HepG2 (cell line): Measurements from ENCODE around the gene HCFC1R1. TPM values are rescaled to one million over a fixed set of nuclear protein-coding genes. Genes with fewer than 3 reads are reported as not detected.

ENCODE experiments used
- DDIT3 ChIP-seq: sonication (generic); formaldehyde crosslinking; IDR thresholded peaks from 2 replicates; pipeline ENCODE4 v1.4.0; 2020; ENCODE audit warnings: mild to moderate bottlenecking, missing genetic modification reagents
- HNF1A ChIP-seq, 2 experiments: sonication (generic) in 1 of 2; formaldehyde crosslinking in 1 of 2; IDR thresholded peaks; 2 replicates each; pipeline versions ENCODE4 v1.4.0 to v1.6.1; 2016 to 2020; ENCODE audit warnings: borderline replicate concordance in 1 of 2, low read depth in 1 of 2, mild to moderate bottlenecking in 1 of 2, missing genetic modification reagents in 1 of 2
- HNRNPL ChIP-seq: fragments of 200-400 bp; formaldehyde crosslinking; IDR thresholded peaks from 2 replicates; pipeline ENCODE4 v1.6.1; 2017; ENCODE audit warnings: mild to moderate bottlenecking, low read depth, low read length
- JARID2 ChIP-seq: sonication (generic); formaldehyde crosslinking; IDR thresholded peaks from 2 replicates; pipeline ENCODE4 v1.8.1; 2023; ENCODE audit warnings: missing genetic modification reagents, inconsistent platforms; ENCODE audit not compliant: insufficient replicate concordance
- SALL1 ChIP-seq: sonication (generic); formaldehyde crosslinking; IDR thresholded peaks from 2 replicates; pipeline ENCODE4 v1.8.0; 2022; ENCODE audit warnings: mild to moderate bottlenecking, missing genetic modification reagents
- ZBTB40 ChIP-seq, 2 experiments: fragments of 450-650 bp in 1 of 2; sonication (generic) in 1 of 2; formaldehyde crosslinking in 1 of 2; IDR thresholded peaks; 2 replicates each; pipeline versions ENCODE4 v1.6.1 to v1.8.0; 2016 to 2022; ENCODE audit warnings: antibody characterized with exemption in 1 of 2, mild to moderate bottlenecking in 1 of 2, missing genetic modification reagents in 1 of 2
- ZFP90 ChIP-seq: sonication (generic); formaldehyde crosslinking; IDR thresholded peaks from 2 replicates; pipeline ENCODE4 v1.8.0; 2022; ENCODE audit warnings: missing genetic modification reagents, mild to moderate bottlenecking, inconsistent platforms, borderline replicate concordance
- ZNF678 ChIP-seq: sonication (generic); formaldehyde crosslinking; IDR thresholded peaks from 2 replicates; pipeline ENCODE4 v1.4.0; 2020; ENCODE audit warnings: mild to moderate bottlenecking, missing genetic modification reagents
- ZNF724P ChIP-seq: sonication (generic); formaldehyde crosslinking; IDR thresholded peaks from 2 replicates; pipeline ENCODE4 v1.8.0; 2022; ENCODE audit warnings: missing genetic modification reagents, borderline replicate concordance
- ZNF879 ChIP-seq: sonication (generic); formaldehyde crosslinking; IDR thresholded peaks from 2 replicates; pipeline ENCODE4 v1.8.1; 2023; ENCODE audit warnings: missing genetic modification reagents
- polyA plus RNA-seq, 8 experiments: library from polyadenylated mRNA; depleted of rRNA in 3 of 8; stranded (reverse) in 7 of 8; unstranded in 1 of 8; fragments of >200 nt; fragmentation: Illumina TruSeq in 4 of 8; extraction: Trizol in 4 of 8; gene quantifications; 2 replicates each; pipeline versions ENCODE4 v1.2.1 to v1.2.3, GENCODE V29; 2011 to 2016; ENCODE audit warnings: low read depth in 4 of 8, missing spikeins in 1 of 8, mixed read lengths in 1 of 8; ENCODE audit not compliant: insufficient read depth in 1 of 8
- total RNA-seq, 5 experiments: library from RNA; depleted of rRNA; stranded (reverse); fragments of >200 nt; fragmentation: Illumina TruSeq; extraction: Trizol; gene quantifications; 2 replicates each; pipeline ENCODE4 v1.2.3, GENCODE V29; 2016; ENCODE audit warnings: low read depth in 1 of 5

HCFC1R1 gene
- total and polyA plus RNA-seq, 2 of the 13 experiments (the other 11 are each of a cell fraction or from before 2014, with no cell fraction given) = 13.8 to 16.1 TPM

- TF ChIP-seq HNF1A (IDR thresholded peaks at IDR 0.05; ENCODE audit: low read depth) (no peak), HNF1A (CRISPR knock-in tag; IDR thresholded peaks at IDR 0.05; ENCODE audit: borderline replicate concordance) (no peak), SALL1 (CRISPR knock-in tag) (no peak), ZNF724P (CRISPR knock-in tag) (no peak), ZBTB40 (IDR thresholded peaks at IDR 0.05) (no peak), ZBTB40 (CRISPR knock-in tag; IDR thresholded peaks at IDR 0.05) (0 out of 2 replicates have a peak, but pooled peaks have one; percentile 18), ZNF678 (CRISPR knock-in tag) (no peak), HNRNPL (no peak), DDIT3 (no peak), JARID2 (CRISPR knock-in tag) (no peak), ZFP90 (CRISPR knock-in tag) (no peak), ZNF879 (CRISPR knock-in tag) (no peak)
These were observed 9.6 kb downstream of the HCFC1R1 start (continued) for GRCh38 chr16:3013998-3014690.
